Right renal cortex interstitium (tissue), 3 donors: ENCODE measurements around the gene LRRC71. TPM values are rescaled to one million over a fixed set of nuclear protein-coding genes. Genes with fewer than 3 reads are reported as not detected.

Experiments
- DNase-seq, 3 donors: peaks; one replicate each; pipeline ENCODE4 v3.0.0-alpha.2; 2013; ENCODE audit warnings: low read depth in 3 of 3, low spot score in 2 of 3
- polyA plus RNA-seq, 3 donors: library from polyadenylated mRNA; unstranded; fragments of 120-200 nt; gene quantifications; one replicate each; pipeline ENCODE4 v1.2.1, GENCODE V29; 2013; ENCODE audit not compliant: insufficient read length in 3 of 3

LRRC71 gene
- polyA plus RNA-seq, 3 donors = 0.26 to 0.40 (median 0.35) TPM

- no peak for DNase-seq
These were observed 23.3 kb downstream of the LRRC71 start for GRCh38 chr1:156943756-156944155.

- DNase-seq = no peak
These were observed 23.8 kb downstream of the LRRC71 start for GRCh38 chr1:156944268-156944667.

GRCh38 chr1:156944848-156945247 is 24.4 kb downstream of the LRRC71 start:
- DNase-seq = no peak

GRCh38 chr1:156945881-156946661 is 25.6 kb downstream of the LRRC71 start:
- DNase-seq = no peak

- DNase-seq = no peak
These were observed 26.7 kb downstream of the LRRC71 start for GRCh38 chr1:156947127-156947526.

GRCh38 chr1:156947818-156948525 is 27.5 kb downstream of the LRRC71 start:
- DNase-seq = no peak

GRCh38 chr1:156948708-156949107 is 28.3 kb downstream of the LRRC71 start:
- DNase-seq = no peak

- no peak for DNase-seq
These were observed 28.7 kb downstream of the LRRC71 start for GRCh38 chr1:156949127-156949526.

GRCh38 chr1:156951371-156951770 is 30.9 kb downstream of the LRRC71 start:
- DNase-seq = no peak

- DNase-seq = no peak
These were observed 33.1 kb downstream of the LRRC71 start for GRCh38 chr1:156953571-156953970.

- DNase-seq = no peak
These were observed 35.9 kb downstream of the LRRC71 start for GRCh38 chr1:156956333-156956732.

GRCh38 chr1:156957634-156958033 is 37.2 kb downstream of the LRRC71 start:
- no peak for DNase-seq

- DNase-seq = no peak
These were observed 37.8 kb downstream of the LRRC71 start for GRCh38 chr1:156958247-156958714.

GRCh38 chr1:156959414-156959813 is 39.0 kb downstream of the LRRC71 start:
- DNase-seq = peak in 1 of 3 donors; percentile 3

- DNase-seq = no peak
These were observed 39.5 kb downstream of the LRRC71 start for GRCh38 chr1:156959925-156960324.

- DNase-seq = no peak
These were observed 41.3 kb downstream of the LRRC71 start for GRCh38 chr1:156961709-156962108.

- no peak for DNase-seq
These were observed 43.2 kb downstream of the LRRC71 start for GRCh38 chr1:156963621-156964020.

- no peak for DNase-seq
These were observed 44.0 kb downstream of the LRRC71 start for GRCh38 chr1:156964441-156964840.

- no peak for DNase-seq
These were observed 49.1 kb downstream of the LRRC71 start for GRCh38 chr1:156969496-156969895.

GRCh38 chr1:156970017-156970416 is 49.6 kb downstream of the LRRC71 start:
- DNase-seq = no peak

GRCh38 chr1:156973417-156973816 is 53.0 kb downstream of the LRRC71 start:
- no peak for DNase-seq

GRCh38 chr1:156975084-156975483 is 54.7 kb downstream of the LRRC71 start:
- no peak for DNase-seq
